ENCODE results near the gene B3GALT6. TPM values are rescaled to one million over a fixed set of nuclear protein-coding genes. Genes with fewer than 3 reads are reported as not detected.

B3GALT6 gene
- total and polyA plus RNA-seq, 4 donors: 2.5 to 12.8 (median 10.3) TPM

GRCh38 chr1:1199961-1200875 lies 31.8 kb upstream of the B3GALT6 start:
- DNase-seq: peak; percentile 43 to 73
- Histone ChIP-seq H3K4me1 (ENCODE audit: control insufficient read depth in 1 of 2, insufficient read depth in 2 of 2, low read length in 2 of 2) (no peaks in the 10 kb centered on the region), H3K9me3 (ENCODE audit: control insufficient read depth, low read length) (no peaks in the 10 kb centered on the region), H3K36me3 (ENCODE audit: control insufficient read depth in 1 of 2, insufficient read depth in 2 of 2, low read length in 1 of 2) (no peaks in the 10 kb centered on the region), H3K4me3 (ENCODE audit: low read length in 2 of 2) (no peak overlapping the region), H3K27ac (ENCODE audit: low read depth in 1 of 2, low read length in 2 of 2) (no peak overlapping the region), H3K27me3 (ENCODE audit: control insufficient read depth in 1 of 2, insufficient read depth in 2 of 2, low read length in 1 of 2) (no peaks in the 10 kb centered on the region)
- intact Hi-C loops (cut with DNase I): no loop called here
- no peak for ATAC-seq (ENCODE audit: low FRiP score)
- 86 to 87% methylated on average over 31 of the region's 31 CpGs for WGBS, 2 donors

GRCh38 chr1:1200876-1201810 lies 30.9 kb upstream of the B3GALT6 start:
- intact Hi-C loops (cut with DNase I): no loop called here
- no peak overlapping the region for H3K27ac ChIP-seq (ENCODE audit: low read depth in 1 of 2, low read length in 2 of 2)
- H3K9me3 ChIP-seq (ENCODE audit: control insufficient read depth, low read length): no peaks in the 10 kb centered on the region
- DNase-seq (peak; percentile 64 to 90), ATAC-seq (ENCODE audit: low FRiP score) (peak; percentile 30)
- 2 to 7% methylated on average over 34 to 109 of the region's 109 CpGs for WGBS, 2 donors
- no peaks in the 10 kb centered on the region for H3K27me3 ChIP-seq (ENCODE audit: control insufficient read depth in 1 of 2, insufficient read depth in 2 of 2, low read length in 1 of 2)
- H3K4me1 ChIP-seq (ENCODE audit: control insufficient read depth in 1 of 2, insufficient read depth in 2 of 2, low read length in 2 of 2): no peaks in the 10 kb centered on the region
- no peaks in the 10 kb centered on the region for H3K36me3 ChIP-seq (ENCODE audit: control insufficient read depth in 1 of 2, insufficient read depth in 2 of 2, low read length in 1 of 2)
- peak overlapping the region; percentile 2 to 23 for H3K4me3 ChIP-seq (ENCODE audit: low read length in 2 of 2)

GRCh38 chr1:1202831-1203560 lies 29.0 kb upstream of the B3GALT6 start:
- Histone ChIP-seq H3K27me3 (ENCODE audit: control insufficient read depth in 1 of 2, insufficient read depth in 2 of 2, low read length in 1 of 2) (no peaks in the 10 kb centered on the region), H3K36me3 (ENCODE audit: control insufficient read depth in 1 of 2, insufficient read depth in 2 of 2, low read length in 1 of 2) (no peaks in the 10 kb centered on the region), H3K4me1 (ENCODE audit: control insufficient read depth in 1 of 2, insufficient read depth in 2 of 2, low read length in 2 of 2) (no peaks in the 10 kb centered on the region), H3K27ac (ENCODE audit: low read depth in 1 of 2, low read length in 2 of 2) (no peak overlapping the region), H3K9me3 (ENCODE audit: control insufficient read depth, low read length) (no peaks in the 10 kb centered on the region), H3K4me3 (ENCODE audit: low read length in 2 of 2) (no peak overlapping the region)
- intact Hi-C loops (cut with DNase I): no loop called here
- DNase-seq (peak; percentile 38 to 69), ATAC-seq (ENCODE audit: low FRiP score) (no peak)
- whole genome bisulfite sequencing, 2 donors: 72 to 73% methylated on average over 21 to 27 of the region's 27 CpGs

GRCh38 chr1:1203561-1204424 lies 28.2 kb upstream of the B3GALT6 start:
- no peak overlapping the region for H3K27ac ChIP-seq (ENCODE audit: low read depth in 1 of 2, low read length in 2 of 2)
- peak; percentile 34 to 76 for DNase-seq
- H3K9me3 ChIP-seq (ENCODE audit: control insufficient read depth, low read length): no peaks in the 10 kb centered on the region
- intact Hi-C loops (cut with DNase I): no loop called here
- H3K4me1 ChIP-seq (ENCODE audit: control insufficient read depth in 1 of 2, insufficient read depth in 2 of 2, low read length in 2 of 2): no peaks in the 10 kb centered on the region
- no peak overlapping the region for H3K4me3 ChIP-seq (ENCODE audit: low read length in 2 of 2)
- H3K27me3 ChIP-seq (ENCODE audit: control insufficient read depth in 1 of 2, insufficient read depth in 2 of 2, low read length in 1 of 2): no peaks in the 10 kb centered on the region
- no peak for ATAC-seq (ENCODE audit: low FRiP score)
- 76 to 77% methylated on average over 49 of the region's 49 CpGs for WGBS, 2 donors
- no peaks in the 10 kb centered on the region for H3K36me3 ChIP-seq (ENCODE audit: control insufficient read depth in 1 of 2, insufficient read depth in 2 of 2, low read length in 1 of 2)

GRCh38 chr1:1204425-1204920 lies 27.6 kb upstream of the B3GALT6 start:
- Histone ChIP-seq H3K4me3 (ENCODE audit: low read length in 2 of 2) (no peak overlapping the region), H3K9me3 (ENCODE audit: control insufficient read depth, low read length) (no peaks in the 10 kb centered on the region), H3K27me3 (ENCODE audit: control insufficient read depth in 1 of 2, insufficient read depth in 2 of 2, low read length in 1 of 2) (no peaks in the 10 kb centered on the region), H3K36me3 (ENCODE audit: control insufficient read depth in 1 of 2, insufficient read depth in 2 of 2, low read length in 1 of 2) (no peaks in the 10 kb centered on the region), H3K27ac (ENCODE audit: low read depth in 1 of 2, low read length in 2 of 2) (no peak overlapping the region), H3K4me1 (ENCODE audit: control insufficient read depth in 1 of 2, insufficient read depth in 2 of 2, low read length in 2 of 2) (no peaks in the 10 kb centered on the region)
- intact Hi-C loops (cut with DNase I): no loop called here
- DNase-seq (peak; percentile 29 to 30), ATAC-seq (ENCODE audit: low FRiP score) (no peak)
- 92 to 93% methylated on average over 8 of the region's 8 CpGs for WGBS, 2 donors

- ATAC-seq (ENCODE audit: low FRiP score): no peak
- 89 to 94% methylated on average over 19 of the region's 19 CpGs for WGBS, 2 donors
- H3K4me3 ChIP-seq (ENCODE audit: low read length in 2 of 2): no peak overlapping the region
These were observed 26.9 kb upstream of the B3GALT6 start for GRCh38 chr1:1204998-1205768.

GRCh38 chr1:1205769-1206375 lies 26.2 kb upstream of the B3GALT6 start:
- Histone ChIP-seq H3K36me3 (ENCODE audit: control insufficient read depth in 1 of 2, insufficient read depth in 2 of 2, low read length in 1 of 2) (no peaks in the 10 kb centered on the region), H3K9me3 (ENCODE audit: control insufficient read depth, low read length) (no peaks in the 10 kb centered on the region), H3K4me3 (ENCODE audit: low read length in 2 of 2) (no peak overlapping the region), H3K27me3 (ENCODE audit: control insufficient read depth in 1 of 2, insufficient read depth in 2 of 2, low read length in 1 of 2) (no peaks in the 10 kb centered on the region), H3K27ac (ENCODE audit: low read depth in 1 of 2, low read length in 2 of 2) (no peak overlapping the region), H3K4me1 (ENCODE audit: control insufficient read depth in 1 of 2, insufficient read depth in 2 of 2, low read length in 2 of 2) (no peaks in the 10 kb centered on the region)
- no peak for ATAC-seq (ENCODE audit: low FRiP score)
- WGBS, 2 donors: 31 to 35% methylated on average over 27 to 31 of the region's 31 CpGs
- intact Hi-C loops (cut with DNase I): no loop called here
- DNase-seq: peak; percentile 40 to 67

More at GRCh38 chr1:1204998-1205768, 26.9 kb upstream of the B3GALT6 start:
- Histone ChIP-seq H3K4me1 (ENCODE audit: control insufficient read depth in 1 of 2, insufficient read depth in 2 of 2, low read length in 2 of 2) (no peaks in the 10 kb centered on the region), H3K27ac (ENCODE audit: low read depth in 1 of 2, low read length in 2 of 2) (no peak overlapping the region), H3K9me3 (ENCODE audit: control insufficient read depth, low read length) (no peaks in the 10 kb centered on the region), H3K27me3 (ENCODE audit: control insufficient read depth in 1 of 2, insufficient read depth in 2 of 2, low read length in 1 of 2) (no peaks in the 10 kb centered on the region), H3K36me3 (ENCODE audit: control insufficient read depth in 1 of 2, insufficient read depth in 2 of 2, low read length in 1 of 2) (no peaks in the 10 kb centered on the region)
- intact Hi-C loops (cut with DNase I): no loop called here
- peak; percentile 41 to 70 for DNase-seq
